Mucosa of gallbladder (tissue), 1 donor: Measurements from ENCODE around the gene SLC25A36. TPM values are rescaled to one million over a fixed set of nuclear protein-coding genes. Genes with fewer than 3 reads are reported as not detected.

ENCODE experiments used
- DNase-seq: peaks from one replicate; pipeline ENCODE4 v3.0.0-alpha.2; 2020; ENCODE audit warnings: low spot score
- total RNA-seq: library from RNA; stranded (reverse); gene quantifications from one replicate; pipeline ENCODE4 v1.2.1, GENCODE V29; 2021
- donor health status: DM: no; HTN: no; CAD: no.

SLC25A36 gene, protein sequence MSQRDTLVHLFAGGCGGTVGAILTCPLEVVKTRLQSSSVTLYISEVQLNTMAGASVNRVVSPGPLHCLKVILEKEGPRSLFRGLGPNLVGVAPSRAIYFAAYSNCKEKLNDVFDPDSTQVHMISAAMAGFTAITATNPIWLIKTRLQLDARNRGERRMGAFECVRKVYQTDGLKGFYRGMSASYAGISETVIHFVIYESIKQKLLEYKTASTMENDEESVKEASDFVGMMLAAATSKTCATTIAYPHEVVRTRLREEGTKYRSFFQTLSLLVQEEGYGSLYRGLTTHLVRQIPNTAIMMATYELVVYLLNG
- total RNA-seq = 49.2 TPM

GRCh38 chr3:140941434-140942220, at the start of gene SLC25A36:
TSS of gene SLC25A36 (plus strand) at chr3:140941836. CDS start at chr3:140942055, 219 bp downstream.
- peak; percentile 97 for DNase-seq

- no peak for DNase-seq
These were observed 44.6 kb upstream of the SLC25A36 start for GRCh38 chr3:140896997-140897396.

DNA sequence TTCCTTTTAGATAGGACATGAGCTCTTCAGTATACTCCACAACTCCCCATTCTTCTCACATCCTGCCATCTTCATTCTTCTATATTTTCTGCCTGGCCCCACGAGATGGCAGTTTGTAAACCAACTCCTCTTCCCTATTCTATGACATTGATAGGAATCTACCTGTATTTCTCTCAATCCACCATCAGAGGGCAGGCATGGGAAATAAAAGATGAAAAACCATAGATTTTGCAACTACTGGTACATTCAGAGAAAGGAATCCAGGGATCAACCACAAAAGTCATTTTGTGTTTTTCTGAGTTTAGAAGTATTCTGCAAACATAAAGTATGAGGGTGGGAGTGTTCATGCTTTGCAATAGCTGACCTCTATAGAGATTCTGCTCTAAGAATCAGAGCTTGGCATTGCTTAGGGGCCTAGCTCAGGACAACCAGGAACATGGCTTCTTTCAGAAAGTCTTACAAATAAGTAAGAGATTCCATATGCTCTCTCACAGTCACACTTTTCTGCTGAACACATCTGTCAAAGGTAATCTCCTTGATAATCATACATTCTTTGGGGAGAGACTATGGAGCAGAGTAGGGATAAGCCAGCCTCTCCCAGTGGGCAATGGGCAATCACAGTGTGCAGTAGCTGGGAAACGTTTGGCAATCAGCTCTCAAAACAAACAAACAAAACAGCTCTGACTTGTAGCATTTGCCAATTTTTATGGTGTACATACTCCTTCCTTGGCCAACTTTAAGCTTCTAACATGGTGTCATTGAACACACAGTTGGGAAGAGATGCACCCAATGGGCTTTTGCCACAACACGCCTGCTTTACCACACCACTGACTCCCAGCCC, 43.1 kb upstream of the SLC25A36 start:
- peak; percentile 30 for DNase-seq

GRCh38 chr3:140899363-140899762, 42.3 kb upstream of the SLC25A36 start:
- DNase-seq = no peak

DNA sequence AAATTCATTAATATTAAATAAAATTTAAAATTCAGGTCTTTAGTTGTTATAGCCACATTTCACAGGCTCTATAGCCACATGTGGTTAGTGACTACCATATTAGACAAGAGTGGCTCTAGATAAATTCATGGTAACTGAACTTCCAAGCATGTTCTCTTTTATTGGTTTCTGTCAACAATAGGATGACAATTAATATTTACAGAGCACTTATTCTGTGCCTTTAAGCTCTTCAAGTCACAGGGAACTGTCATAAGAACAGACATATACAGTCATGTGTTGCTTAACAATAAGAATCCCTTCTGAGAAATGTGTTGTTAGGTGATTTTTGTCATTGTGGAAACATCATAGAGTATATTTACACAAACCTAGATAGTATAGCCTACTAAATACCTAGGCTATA, 38.8 kb upstream of the SLC25A36 start:
- DNase-seq = no peak

DNA sequence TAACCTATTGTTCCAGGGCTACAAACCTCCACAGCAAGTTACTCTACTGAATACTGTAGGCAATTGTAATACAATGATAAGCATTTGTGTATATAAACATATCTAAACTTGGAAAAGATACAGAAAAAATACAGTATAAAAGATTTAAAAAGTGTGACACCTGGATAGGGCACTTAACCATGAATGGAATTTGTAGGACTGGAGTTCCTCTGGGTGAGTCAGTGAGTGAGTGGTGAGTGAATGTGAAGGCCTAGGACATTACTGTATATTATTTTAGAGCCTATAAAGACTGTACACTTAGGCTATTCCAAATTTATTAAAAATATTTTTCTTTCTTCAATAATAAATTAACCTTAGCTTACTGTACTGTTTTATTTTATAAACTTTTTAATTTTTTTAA, 38.4 kb upstream of the SLC25A36 start:
- DNase-seq = no peak

GRCh38 chr3:140904521-140904920, 37.1 kb upstream of the SLC25A36 start:
- DNase-seq = no peak

- no peak for DNase-seq
These were observed 36.1 kb upstream of the SLC25A36 start for GRCh38 chr3:140905559-140905958.

DNA sequence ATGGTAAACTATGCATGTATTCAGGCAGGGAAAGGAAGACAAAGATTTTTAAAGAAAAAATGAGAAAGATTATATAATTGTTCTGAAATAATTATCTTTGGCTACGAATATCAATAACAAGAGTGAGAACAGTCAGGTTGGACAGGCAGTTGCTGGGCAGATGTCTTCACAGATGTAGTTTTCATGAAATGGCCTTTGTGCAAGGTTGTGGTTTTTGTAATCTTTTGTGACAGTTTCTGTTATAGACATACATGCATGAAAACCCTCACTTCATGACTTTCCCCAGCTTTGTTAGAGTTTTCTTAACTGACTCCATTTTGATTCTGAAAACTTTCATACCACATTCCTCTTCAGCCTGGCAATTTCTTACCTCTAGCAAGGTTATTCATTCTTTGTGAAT, 34.9 kb upstream of the SLC25A36 start:
- no peak for DNase-seq

- DNase-seq = no peak
These were observed 30.8 kb upstream of the SLC25A36 start for GRCh38 chr3:140910860-140911259.

DNA sequence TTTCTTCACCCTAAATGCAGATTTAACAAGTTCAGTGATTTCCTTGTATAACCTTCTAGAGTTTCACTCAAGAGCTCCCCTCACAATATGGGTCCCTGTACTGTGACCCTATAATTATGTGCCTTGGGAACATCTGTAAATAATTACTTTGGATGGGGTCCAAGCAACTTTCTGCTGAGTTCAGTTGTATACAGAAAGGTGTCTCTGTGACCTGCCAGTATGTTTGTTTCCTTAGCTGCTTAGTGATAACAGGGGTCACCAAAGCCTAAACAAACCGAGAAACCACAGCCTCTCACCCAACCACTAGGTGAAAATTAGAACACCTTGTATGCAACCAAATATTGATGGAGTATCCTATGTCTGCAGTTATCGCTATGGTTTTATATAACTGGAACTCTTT, 29.8 kb upstream of the SLC25A36 start:
- DNase-seq = no peak

DNA sequence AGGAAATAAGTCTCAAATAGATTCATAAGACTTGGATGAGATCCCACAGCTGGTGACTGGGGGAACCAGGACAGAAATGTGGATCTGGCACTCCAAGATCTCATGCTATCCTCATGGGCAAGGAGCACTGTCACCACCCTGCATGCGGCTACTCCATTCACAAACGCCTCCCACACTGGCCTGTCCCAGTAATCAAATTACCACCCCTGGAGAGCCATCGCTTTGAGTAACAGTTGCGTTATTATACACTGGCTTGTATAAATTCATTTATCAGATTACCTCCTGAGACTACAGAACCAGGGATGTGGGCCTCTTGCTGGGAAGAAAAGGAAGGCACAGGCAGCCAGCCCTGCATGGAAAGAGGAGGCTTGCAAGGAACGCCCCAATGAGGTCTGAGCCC, 27.9 kb upstream of the SLC25A36 start:
- DNase-seq = no peak

GRCh38 chr3:140914384-140914945, 27.2 kb upstream of the SLC25A36 start:
- DNase-seq = no peak

DNA sequence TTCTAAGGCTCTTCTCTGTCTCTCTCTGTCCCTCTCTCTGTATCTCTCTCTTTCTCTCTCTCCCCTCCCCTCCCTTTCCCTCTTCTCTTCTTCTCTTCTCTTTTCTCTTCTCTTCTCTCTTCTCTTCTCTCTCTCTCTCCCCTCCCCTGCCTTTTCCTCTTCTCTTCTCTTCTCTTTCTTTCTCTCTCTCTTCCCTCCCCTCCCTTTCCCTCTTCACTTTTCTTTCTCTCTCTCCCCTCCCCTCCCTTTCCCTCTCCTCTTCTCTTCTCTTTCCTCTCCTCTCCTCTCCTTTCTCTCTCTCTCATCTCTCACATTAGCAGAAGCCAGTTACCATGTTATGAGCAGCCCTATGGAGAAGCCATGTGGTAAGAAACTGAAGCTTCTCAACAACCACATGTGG, 25.0 kb upstream of the SLC25A36 start:
- DNase-seq = no peak

GRCh38 chr3:140917772-140918171, 23.9 kb upstream of the SLC25A36 start:
- peak; percentile 17 for DNase-seq

DNA sequence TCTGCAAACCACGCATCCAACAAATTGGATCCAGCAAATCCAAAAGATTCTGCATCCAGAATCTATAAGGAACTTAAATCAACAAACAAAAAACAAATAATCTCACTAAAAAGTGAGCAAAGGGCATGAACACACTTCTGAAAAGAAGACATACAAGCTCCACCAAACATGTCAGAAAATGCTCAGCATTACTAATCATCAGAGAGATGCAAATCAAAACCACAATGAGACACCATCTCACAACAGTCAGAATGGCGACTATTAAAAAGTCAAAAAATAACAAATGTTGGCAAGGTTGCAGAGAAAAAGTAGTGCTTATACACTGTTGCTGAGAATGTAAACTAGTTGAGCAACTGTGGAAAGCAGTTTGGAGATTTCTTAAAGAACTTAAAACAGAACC, 21.6 kb upstream of the SLC25A36 start:
- DNase-seq = no peak

- DNase-seq = no peak
These were observed 19.0 kb upstream of the SLC25A36 start for GRCh38 chr3:140922634-140923033.

DNA sequence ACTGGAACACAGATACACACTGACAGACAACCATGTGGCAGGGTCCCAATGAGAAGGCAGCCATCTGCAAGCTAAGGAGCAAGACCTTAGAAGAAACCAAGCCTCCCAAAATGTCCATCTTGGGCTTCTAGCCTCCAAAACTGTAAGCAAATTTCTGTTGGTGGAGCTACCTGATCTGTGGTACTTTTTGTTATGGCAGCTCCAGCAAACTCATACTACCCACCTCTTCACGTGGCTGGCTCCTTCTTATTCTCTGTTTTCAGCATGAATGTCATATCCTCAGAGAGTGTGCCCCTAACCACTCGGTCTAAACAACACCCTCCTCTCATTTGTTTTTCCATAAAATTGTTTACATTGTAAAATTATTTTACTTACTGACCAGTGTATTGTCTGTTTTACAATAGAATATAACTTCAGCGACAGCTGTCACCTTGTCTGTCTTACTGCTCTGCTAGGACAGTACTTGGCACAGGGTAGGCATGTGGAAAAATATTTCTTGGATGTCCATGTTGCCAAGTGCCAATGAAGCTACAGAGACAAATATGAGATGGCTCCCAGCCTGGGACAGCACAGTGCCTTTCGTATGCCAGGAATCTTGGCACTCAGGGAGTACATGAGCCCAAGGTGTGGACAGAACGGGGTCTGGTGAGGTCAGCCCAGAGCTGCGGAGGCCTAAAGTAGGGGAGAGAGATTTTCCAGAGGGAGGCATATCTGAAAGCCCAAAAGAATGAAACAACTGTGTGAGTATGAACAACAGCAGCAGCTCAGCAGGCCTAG, 17.4 kb upstream of the SLC25A36 start:
- DNase-seq = no peak

GRCh38 chr3:140927279-140928069, 14.2 kb upstream of the SLC25A36 start:
- no peak for DNase-seq

GRCh38 chr3:140929446-140929845, 12.2 kb upstream of the SLC25A36 start:
- DNase-seq = no peak
